ENCODE data around the gene TMCO4.

Gene TMCO4

DNA sequence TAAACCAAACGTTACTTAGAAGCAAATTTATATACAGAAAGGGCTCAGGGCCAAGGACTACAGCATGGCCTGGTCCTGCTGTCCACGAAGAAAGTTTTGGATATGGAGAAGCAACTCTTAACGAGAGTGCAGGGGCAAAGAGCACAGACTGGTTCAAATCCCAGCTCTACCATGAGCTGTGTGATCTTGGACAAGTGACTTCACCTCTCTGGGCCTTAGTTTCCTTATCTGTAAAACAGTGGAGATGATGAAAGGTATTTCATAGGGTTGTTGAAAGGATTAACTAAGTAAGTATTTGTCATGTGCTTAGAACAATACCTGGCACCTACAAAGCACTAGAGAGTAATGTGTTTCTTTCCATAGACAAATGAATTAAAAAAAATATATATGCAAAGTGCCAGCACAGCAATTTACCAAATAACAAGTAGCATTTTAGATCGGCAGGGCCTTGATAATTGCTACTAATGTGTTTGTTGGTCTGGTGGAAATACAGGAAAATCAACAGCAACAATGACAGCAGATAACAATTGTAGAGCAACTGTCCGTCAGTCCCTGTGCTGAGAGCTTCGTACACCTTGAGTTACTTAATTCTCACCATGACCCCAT, 25.4 kb downstream of the TMCO4 start:
- no peak for DNase-seq

DNA sequence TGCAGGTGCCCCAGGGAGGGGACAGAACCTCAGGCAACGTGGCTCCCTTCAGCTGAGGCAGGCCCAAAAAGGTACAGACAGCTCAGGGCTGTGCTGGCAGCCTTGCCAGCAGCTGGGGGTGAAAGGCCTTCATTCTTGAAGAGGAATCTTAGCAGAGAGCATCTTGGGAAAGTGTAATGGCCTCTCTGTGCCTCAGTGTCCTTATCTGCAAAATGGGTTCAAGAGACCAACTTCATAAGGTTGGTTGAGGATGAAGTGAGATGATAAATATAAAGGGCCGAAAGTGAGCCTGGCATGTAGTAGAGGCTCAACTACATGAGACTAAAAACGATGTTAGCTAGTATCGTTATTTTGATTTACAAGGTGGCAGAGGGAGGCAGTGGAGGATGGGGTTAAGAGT, 26.2 kb downstream of the TMCO4 start:
- DNase-seq: no peak

DNA sequence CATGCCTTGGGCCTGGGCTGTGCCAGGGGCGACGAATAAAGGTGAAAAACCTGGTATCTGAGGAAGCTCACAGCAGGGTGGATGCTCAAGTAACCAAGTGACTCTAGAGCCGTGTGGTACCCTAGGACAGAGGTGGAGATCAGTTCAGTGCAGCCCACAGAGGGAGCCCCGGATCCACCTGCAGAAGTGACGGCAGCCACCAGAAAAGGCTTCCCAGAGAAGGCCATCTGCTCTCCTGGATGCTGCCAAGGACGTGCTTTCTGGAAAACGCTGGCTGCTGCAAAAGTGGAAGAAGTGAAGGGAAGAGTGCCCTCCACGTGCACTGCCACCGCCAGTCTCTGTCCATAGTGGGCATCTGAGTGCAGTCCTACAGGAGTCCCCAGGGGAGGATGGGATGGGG, 27.7 kb downstream of the TMCO4 start:
- DNase-seq: no peak

DNA sequence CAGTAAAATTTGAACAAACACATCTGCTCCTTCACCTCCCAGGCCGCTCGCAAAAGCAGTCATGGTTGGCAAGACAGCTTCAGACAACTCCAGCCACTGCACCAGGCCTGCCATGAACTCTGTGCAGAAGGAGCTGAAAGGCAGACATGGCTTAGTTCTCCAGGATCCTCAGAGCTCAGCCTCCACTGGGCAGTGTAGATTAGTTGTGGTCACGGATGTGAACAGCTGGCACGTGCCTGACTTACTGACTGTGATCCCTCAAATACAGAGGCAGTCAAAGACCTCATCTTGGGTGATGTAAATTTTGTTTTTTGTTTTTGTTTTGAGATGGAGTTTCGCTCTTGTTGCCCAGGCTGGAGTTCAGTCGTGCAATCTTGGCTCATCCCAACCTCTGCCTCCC, 28.4 kb downstream of the TMCO4 start:
- no peak for DNase-seq

DNA sequence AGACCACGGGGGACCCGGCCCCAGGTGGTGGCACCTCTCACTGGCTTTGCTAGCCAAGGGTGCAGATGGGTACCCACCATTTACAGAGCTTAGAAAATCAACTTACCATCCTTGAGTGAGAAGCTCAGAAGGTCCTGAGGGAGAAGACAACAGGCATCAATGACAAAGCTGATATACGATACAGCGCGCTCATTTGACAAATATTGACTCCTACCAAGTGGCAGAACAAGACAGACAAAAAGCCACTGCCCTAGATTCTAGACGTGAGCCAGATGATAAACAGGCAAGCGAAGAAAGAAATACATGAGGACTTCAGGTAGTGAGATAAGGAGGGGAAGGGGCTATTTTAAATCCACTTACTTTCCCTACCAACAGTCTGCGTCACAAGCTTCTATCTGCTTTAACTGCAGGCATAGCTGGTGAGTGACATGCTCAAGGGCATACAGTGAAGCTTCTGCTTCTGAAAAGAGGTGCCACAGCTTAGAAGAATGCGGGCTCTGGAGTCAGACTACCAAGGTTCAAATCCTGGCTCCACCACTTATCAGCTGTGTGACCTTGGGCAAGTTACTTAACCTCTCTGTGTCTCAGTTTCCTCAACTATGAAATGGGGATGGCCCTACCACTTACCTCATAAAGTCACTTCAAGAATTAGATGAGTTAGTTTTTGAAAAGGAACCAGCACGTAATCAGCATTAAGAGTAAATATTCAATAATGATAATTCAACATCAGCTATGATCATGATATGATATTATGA, 29.1 kb downstream of the TMCO4 start:
- no peak for DNase-seq

DNA sequence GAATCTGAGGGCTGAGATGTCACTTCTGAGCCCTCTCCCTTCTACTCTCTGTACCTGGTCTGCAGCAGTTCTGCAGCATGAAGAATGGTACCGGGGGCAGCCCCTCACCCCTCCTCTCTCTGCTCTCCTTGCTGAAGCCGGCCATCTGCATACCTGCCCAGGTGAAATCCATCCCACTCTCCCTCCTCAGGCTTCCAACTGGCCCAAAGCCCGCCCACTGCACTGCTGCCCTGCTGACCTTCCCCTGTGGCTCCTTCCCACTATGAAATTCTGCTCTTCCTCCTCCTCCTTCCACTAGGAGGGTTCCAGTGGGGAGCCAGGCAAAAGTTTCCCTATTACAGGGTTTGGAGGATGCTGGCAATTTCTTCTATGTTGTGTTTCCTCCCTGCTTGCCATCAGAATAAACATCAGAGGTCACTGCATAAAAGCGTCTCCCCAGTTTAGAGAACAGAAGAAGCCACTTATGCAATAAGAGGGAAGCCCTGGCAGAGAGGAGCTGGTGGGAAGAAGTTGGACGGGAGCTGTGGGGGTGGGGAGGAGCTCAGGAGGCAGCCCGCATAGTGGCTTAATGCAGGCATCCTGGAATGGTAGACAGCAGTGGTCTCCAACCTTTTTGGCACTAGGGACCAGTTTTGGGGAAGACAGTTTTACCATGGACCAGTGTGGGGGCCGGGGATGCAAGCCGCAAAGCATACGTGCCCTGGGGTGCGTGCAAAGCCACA, 30.3 kb downstream of the TMCO4 start:
- no peak for DNase-seq

DNA sequence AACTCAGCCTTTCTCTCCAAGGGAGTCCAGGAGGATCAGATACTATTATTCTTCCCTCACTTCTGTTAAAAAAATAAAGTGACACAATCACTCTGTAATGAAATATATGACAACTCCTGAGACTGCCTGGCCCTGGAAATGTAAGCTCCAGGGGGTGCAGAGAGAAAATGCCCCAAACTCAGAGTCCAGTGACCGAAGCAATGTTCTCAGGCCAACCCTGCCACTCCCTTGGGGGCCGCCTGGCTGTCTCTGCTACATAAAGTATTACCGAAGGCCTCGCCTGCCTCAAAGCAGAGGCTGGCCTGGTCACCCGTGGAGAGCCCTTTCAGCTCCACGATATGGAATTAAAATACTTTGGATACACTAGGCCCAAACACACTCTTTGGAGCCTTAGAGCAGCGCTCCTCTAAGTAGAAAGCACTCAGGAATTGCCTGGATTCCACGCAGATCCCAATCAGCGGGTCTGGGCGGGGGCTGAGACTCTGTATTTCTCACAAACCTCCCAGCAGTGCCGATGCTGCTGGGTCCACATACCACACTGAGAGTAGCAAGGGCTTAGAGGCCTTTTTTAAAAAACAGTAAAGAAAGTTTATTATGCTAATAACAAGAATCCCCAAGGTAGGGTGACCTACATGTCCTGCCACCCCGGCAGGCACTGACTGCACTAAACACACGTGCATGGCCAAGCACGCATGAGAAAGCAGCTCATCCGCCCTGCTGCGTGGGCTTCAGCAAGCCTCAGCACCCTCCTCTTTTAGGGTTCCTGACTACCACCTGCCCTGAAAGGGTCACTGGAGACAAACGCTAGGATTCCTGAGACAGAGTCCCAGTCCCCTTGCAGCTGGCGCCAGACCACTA, 31.1 kb downstream of the TMCO4 start:
- no peak for DNase-seq

DNA sequence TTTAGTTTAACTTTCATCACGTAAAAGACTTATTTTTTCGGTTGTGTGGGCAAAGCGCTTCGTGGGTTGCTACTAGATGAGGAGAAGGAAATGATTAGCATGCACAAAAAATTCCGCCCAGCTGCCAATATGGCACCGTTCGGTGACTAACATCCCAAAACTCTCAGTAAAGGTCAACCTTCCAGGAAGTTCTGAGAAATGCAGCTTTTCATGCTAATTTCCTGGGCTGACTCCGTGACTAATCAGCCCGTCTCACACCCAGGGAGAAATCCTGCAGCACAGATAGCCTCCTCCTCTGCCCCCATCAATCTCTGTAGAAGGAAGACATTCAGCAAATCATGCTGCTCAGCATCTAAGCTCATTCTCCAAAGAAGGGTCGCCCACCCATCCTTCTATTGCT, 34.1 kb downstream of the TMCO4 start:
- no peak for DNase-seq

DNA sequence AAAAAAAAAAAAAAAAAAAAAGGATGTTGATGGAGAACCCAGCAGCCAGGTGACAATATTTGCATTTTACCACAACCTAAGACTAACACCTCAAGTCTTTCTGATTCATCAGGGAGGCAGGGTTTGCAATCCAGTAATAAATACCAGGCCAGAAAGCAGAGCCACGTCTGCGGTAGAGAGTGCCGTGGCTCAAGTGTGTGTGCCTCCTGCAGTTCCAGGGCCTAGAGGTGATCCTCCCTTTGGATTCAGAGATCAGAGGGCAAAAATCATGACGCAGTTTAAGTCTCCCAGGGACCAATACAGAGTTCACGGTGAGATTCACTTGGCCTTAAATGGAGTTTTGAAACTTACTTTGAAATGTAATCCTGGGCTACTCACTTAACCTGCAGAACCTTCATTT, 34.9 kb downstream of the TMCO4 start:
- DNase-seq: no peak

DNA sequence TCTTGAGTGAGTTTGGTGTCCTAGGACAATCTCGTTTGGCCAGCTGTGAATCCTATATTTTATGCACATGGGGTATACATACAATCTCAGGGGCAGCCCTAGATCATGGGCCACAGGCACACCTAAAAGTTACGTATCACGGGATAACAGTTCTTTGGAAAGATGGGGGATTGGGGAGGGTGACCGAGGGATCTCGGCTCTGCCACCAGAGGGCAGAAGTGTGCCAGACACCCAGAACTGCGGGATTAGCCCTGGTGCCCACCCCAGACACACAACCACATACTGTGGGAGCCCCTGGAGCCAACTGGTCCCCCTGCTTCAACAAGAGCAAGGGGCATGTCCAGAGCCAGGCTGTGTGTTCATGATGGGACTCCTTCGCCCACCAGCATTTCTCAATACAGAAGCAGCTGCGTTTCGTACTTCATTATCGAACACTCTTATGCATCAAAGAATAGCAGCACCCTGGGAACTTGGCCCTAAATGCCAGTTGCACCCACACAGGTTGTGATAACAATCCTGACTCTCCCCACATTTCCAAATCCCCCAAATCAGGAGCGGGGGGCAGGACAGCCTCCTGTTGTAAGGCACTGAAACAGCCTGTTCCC, 37.4 kb downstream of the TMCO4 start:
- no peak for DNase-seq

DNA sequence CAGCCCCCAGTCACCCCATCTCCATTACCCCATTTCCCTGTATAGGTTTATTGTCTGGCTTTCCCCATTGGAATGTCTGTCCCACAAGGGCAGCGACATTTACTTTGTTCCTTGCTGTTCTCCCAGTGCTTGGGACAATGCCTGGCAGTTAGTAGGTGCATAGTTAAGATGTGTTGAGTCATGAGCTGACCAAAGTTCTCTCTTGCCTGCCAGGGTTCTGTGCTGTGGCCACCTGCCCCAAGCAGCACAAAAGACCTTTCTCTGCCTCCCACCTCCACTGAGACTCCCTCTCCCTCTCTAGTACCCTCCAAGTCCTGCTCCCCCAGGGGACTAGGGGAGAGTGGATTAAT, 40.0 kb downstream of the TMCO4 start:
- DNase-seq: no peak

DNA sequence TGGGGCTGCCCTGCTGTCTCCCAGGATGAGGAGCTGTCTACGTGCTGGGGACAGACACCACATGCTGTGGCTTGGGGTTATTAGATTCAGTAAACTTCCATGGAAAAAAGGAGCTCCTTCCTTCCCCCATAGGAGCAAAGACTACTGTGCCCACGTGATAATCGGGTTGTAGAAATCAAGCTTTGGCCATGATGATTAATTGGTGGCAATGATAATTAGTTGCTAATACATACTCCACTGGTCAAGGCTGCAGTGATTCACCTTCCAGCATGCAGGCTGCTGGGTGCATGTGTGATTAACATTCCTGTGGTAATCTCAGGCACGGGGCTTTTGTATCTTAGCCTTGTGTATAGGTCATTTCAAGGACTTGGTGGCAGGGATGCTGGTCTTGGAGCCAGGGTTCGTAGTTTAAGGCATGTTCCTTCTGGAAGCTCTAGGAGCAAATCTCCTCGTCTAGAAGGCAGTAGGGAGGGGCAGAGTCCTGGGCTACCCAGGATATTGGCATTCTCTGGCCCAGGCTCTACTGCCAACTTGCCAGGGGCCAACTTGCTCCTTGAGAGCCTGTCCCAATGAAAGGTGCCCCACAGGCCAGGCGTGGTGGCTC, 41.4 kb downstream of the TMCO4 start:
- DNase-seq: no peak

DNA sequence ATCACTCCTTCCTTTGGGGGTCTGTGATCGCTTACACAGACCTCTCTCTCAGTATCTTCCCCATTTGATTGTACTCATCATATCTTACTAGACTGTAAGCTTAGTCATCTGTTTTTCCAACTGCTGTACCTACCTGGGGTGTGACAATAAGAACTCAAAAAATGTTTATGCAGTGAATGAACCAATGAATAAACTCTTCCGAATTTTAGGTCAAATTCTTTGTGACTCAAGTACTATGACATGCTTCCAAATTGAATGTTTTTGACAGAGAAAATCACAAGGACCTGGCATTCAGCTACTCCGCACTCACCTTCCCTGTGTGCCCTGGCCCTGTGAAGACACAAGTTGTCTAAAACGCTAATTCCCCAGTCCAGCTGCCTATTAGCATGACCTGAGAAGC, 42.1 kb downstream of the TMCO4 start:
- DNase-seq: no peak

DNA sequence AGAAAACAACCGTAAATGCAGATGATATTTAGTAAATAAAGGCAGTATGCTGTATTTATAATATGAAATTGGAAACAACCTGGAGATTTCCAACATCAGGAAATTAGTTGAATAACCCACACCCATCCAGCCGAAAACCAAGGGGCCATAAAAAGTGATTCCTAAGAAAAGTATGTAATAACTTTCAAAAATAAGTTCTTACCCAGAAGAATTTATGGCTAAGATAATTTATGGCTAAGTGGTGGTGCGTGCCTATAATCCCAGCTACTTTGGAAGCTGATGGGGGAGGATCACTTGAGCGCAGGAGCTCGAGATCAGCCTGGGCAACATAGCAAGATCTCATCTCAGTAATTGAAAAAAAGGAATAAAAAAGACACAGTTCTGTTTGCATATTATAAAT, 43.2 kb downstream of the TMCO4 start:
- no peak for DNase-seq

DNA sequence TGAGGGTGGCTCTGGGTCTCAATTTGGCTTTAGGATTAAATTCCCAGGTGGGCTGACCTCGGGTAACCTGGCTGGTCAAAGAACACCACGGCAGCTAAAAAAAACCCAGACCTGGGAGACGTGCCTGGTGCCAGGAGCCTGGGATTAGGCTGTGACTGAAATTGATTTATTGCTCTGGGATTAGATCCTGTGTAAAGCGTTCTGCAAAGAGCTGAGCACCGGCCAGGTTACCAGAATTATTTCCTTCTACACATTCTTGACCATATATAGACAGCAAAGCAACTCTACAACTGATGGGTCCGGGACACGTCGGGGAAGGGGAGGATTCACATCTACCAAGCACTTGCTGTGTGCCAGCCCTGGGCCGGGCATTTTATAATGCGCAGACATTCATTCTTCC, 45.2 kb downstream of the TMCO4 start:
- no peak for DNase-seq

DNA sequence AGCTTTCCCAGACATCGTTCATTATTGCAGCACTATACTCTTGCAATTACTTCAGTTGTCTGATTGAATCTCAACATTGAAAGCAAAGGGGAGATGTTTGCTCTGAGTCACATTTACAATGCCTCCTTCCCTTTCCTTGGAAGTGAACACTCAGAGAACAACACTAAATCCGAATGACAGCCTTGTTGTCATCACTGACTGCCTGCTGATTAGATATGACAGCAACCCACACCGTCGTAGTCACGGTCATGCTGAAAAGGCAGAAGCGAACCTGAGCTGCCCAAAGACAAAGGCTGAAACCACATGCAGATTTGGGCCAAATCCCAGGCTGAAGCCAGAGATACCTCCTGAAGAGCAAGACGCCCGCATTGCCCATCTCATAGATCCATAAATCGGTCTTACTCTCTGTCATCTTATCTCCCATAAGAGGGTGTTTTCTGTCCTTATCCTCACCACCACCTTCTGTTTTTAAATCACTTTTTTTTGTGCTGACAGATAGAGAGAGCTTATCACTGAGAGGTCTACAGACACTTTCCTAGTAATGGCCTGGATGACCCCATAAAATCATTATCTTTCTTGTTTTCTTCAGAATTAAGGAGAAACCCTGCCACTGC, 47.5 kb downstream of the TMCO4 start:
- DNase-seq: no peak

DNA sequence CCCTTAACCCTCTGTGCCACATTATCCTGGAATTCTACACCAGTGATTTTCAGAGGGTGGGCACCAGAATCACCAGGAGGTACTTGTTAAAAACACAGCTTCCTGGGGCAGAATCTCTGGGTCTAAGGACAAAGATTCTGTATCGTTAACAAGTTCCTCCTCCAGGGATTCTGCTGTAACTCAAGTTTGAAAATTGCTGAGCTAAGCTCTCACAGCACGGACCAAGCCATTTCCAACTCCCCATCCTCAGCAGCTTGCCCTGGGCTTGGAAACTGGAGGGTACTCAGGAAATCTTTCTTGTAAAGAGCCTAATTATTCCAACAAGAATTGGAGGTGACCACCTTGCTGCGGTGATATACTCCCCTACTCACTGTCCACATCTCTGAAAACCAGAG, 48.8 kb downstream of the TMCO4 start:
- DNase-seq: no peak

DNA sequence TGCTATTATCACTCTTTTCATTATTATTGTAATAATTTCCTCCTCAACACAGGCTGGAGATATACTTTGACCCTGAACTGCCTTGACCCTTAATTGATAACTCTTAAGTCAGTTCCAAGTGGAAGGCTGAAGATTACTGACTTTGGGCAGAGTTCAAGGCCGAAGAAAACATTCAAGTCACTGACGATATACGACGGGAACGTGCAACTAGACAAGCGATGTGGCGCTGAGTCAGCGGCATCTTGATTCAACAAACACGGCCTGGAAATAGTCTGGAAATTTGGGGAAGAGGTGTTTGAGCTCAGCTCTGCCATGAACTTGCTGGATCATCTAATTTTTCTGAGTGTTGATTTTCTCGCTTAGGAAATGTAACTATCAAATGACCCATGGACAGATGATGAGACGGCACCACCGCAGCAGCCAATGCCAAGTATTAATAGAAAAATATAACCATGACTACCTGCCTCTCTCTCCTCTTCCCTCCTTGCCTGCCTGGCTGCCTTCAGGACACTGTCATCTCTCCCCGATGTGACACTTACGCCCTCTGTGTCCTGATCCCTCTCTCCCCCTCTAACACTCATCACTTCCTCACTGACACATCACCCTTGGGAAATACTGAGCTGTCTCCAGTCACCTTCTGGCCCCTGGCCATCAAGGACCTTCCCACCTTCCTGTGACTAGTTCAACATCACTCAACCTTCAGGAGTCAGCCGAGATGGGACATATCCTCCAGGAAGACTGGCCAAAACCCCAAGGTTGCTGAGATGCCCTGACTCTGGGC, 49.4 kb downstream of the TMCO4 start:
- DNase-seq: no peak

DNA sequence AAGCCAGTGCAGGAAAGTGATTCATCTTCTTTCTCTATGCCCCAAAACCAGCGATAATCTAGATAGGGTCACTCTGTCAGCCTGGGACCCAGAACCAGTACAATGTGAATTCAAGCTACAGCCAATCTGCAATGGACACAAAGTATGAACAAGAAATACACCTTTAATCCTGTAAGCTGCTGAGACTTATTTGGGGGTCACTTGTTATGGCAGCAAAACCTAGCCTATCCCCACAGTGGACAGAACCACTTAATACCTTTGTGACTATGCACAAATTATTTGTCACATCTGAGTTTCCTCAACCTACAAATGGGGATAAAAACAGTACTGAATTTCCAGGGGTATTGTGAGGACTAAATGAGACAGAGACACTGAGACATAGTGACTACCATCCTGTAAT, 50.0 kb downstream of the TMCO4 start:
- no peak for DNase-seq

DNA sequence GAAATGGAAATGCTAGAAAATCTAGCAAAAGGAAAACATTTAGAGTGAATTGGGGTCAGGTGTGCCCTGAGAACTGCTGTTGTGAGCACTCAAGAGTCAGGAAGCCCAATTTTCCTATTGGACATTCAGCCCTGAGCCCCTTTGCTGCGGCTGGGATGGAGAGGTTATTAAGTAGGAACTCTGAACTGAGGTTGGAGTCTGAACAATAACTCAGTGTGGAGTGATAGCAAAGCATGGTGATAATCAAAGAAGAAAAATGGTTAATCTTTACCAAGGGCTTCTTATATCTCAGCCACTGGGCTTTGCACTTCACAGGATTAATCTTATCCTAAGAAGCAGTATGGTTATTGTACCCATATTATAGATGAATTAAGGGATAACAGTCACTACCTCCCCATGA, 52.0 kb downstream of the TMCO4 start:
- DNase-seq: no peak

DNA sequence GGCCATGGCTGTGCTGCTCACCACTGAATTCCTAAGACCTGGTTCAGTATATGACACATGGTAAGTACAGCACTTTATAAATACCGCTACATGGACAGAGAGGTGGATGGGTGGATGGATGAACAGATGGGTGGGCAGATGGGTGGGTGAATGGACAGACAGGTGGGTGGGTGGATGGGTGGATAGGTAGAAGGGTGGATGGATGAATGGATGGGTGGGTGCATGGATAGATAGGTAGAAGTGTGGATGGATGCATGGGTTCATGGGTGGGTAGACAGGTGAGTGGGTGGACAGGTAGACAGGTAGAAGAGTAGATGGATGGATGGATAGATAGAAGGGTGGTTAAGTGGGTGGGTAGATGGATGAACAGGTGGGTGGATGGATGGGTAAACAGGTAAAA, 54.8 kb downstream of the TMCO4 start:
- DNase-seq: no peak
